Adrenal gland (tissue), 5 donors: ENCODE data around the gene CAB39L.

Source experiments
- POLR2A ChIP-seq, 2 donors: fragments of 450-650 bp; IDR thresholded peaks; one replicate each; pipeline ENCODE4 v1.6.1; 2017; ENCODE audit warnings: antibody characterized with exemption in 2 of 2, mild to moderate bottlenecking in 2 of 2, moderate library complexity in 1 of 2
- TF ChIP-seq, protein P1 (sequence below), 6 experiments: fragments of 450-650 bp in 4 of 6; fragments of 200-600 bp in 2 of 6; sonication (generic) in 1 of 6; IDR thresholded peaks; 1 replicate in 5 of 6; 2 replicates in 1 of 6; pipeline versions ENCODE4 v1.5.1 to v1.8.0; 2016 to 2021; ENCODE audit warnings: antibody characterized with exemption in 6 of 6, mild to moderate bottlenecking in 2 of 6, moderate library complexity in 1 of 6
- donor health status: DM: no; HTN: no; CAD: no.

DNA sequence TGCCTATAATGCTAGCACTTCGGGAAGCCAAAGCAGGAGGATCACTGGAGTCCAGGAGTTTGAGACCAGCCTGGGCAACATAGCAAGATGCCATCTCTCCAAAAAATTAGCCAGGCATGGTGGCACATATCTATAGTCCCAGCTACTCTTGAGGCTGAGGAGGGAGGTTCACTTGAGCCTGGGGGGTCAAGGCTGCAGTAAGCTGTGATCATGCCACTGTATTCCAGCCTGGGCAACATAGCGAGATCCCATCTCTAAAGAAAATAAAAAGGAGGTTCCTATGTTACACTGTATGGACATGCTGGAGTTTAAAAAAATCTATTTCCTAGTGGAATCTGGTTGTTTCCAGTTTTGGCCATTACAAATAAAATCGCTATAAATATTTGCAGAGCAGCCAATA is 2.6 kb downstream of the CAB39L start:
- TF ChIP-seq, protein P1, sequence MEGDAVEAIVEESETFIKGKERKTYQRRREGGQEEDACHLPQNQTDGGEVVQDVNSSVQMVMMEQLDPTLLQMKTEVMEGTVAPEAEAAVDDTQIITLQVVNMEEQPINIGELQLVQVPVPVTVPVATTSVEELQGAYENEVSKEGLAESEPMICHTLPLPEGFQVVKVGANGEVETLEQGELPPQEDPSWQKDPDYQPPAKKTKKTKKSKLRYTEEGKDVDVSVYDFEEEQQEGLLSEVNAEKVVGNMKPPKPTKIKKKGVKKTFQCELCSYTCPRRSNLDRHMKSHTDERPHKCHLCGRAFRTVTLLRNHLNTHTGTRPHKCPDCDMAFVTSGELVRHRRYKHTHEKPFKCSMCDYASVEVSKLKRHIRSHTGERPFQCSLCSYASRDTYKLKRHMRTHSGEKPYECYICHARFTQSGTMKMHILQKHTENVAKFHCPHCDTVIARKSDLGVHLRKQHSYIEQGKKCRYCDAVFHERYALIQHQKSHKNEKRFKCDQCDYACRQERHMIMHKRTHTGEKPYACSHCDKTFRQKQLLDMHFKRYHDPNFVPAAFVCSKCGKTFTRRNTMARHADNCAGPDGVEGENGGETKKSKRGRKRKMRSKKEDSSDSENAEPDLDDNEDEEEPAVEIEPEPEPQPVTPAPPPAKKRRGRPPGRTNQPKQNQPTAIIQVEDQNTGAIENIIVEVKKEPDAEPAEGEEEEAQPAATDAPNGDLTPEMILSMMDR (IDR thresholded peaks at IDR 0.05) = no peak
- no peak for TF ChIP-seq POLR2A (IDR thresholded peaks at IDR 0.05)
